ENCODE data around the gene CCDC91. TPM values are rescaled to one million over a fixed set of nuclear protein-coding genes. Genes with fewer than 3 reads are reported as not detected.

Gene CCDC91
- total and polyA plus RNA-seq, 2 donors from 2014 or later: 17.5 to 35.7 TPM

- FAIRE-seq (no peak), DNase-seq (no peak)
- H3K9me3 ChIP-seq (ENCODE audit: control insufficient read depth in 2 of 3, insufficient read depth in 1 of 3, low read length in 3 of 3): no peaks in the 10 kb centered on the region
- no peak overlapping the region for H3K4me3 ChIP-seq (ENCODE audit: low read length in 3 of 3)
- H3K27ac ChIP-seq (ENCODE audit: low read depth in 2 of 2, low read length in 2 of 2): no peak overlapping the region
- no peaks in the 10 kb centered on the region for H3K36me3 ChIP-seq (ENCODE audit: control insufficient read depth in 2 of 3, insufficient read depth in 3 of 3, low read length in 3 of 3)
- no peak overlapping the region for H3K9ac ChIP-seq (ENCODE audit: low read length in 3 of 3)
- no peak for TF ChIP-seq CTCF (IDR thresholded peaks at IDR 0.05; ENCODE audit: borderline replicate concordance, extremely low read depth, insufficient read depth)
- intact Hi-C loops (cut with DNase I): no loop called here
- no peaks in the 10 kb centered on the region for H3K4me1 ChIP-seq (ENCODE audit: control insufficient read depth in 2 of 3, insufficient read depth in 2 of 3, low read depth in 1 of 3, low read length in 3 of 3)
- H3K27me3 ChIP-seq (ENCODE audit: control insufficient read depth, insufficient read depth, low read length): no peaks in the 10 kb centered on the region
These were observed 385.4 kb downstream of the CCDC91 start for GRCh38 chr12:28575593-28576205.

GRCh38 chr12:28578361-28578760 is 388.1 kb downstream of the CCDC91 start:
- TF ChIP-seq CTCF (IDR thresholded peaks at IDR 0.05; ENCODE audit: borderline replicate concordance, extremely low read depth, insufficient read depth): no peak
- intact Hi-C loops (cut with DNase I): no loop called here

GRCh38 chr12:28578833-28579252 is 388.6 kb downstream of the CCDC91 start:
- no peak overlapping the region for H3K9ac ChIP-seq (ENCODE audit: low read length in 3 of 3)
- no peak for FAIRE-seq
- H3K36me3 ChIP-seq (ENCODE audit: control insufficient read depth in 2 of 3, insufficient read depth in 3 of 3, low read length in 3 of 3): no peaks in the 10 kb centered on the region
- no peaks in the 10 kb centered on the region for H3K9me3 ChIP-seq (ENCODE audit: control insufficient read depth in 2 of 3, insufficient read depth in 1 of 3, low read length in 3 of 3)
- H3K27me3 ChIP-seq (ENCODE audit: control insufficient read depth, insufficient read depth, low read length): no peaks in the 10 kb centered on the region
- DNase-seq: no peak
- H3K4me3 ChIP-seq (ENCODE audit: low read length in 3 of 3): no peak overlapping the region
- H3K27ac ChIP-seq (ENCODE audit: low read depth in 2 of 2, low read length in 2 of 2): no peak overlapping the region
- TF ChIP-seq CTCF (IDR thresholded peaks at IDR 0.05; ENCODE audit: borderline replicate concordance, extremely low read depth, insufficient read depth): no peak
- no peaks in the 10 kb centered on the region for H3K4me1 ChIP-seq (ENCODE audit: control insufficient read depth in 2 of 3, insufficient read depth in 2 of 3, low read depth in 1 of 3, low read length in 3 of 3)
- intact Hi-C loops (cut with DNase I): no loop called here

More at GRCh38 chr12:28578361-28578760, 388.1 kb downstream of the CCDC91 start:
- no peaks in the 10 kb centered on the region for H3K4me1 ChIP-seq (ENCODE audit: control insufficient read depth in 2 of 3, insufficient read depth in 2 of 3, low read depth in 1 of 3, low read length in 3 of 3)
- H3K4me3 ChIP-seq (ENCODE audit: low read length in 3 of 3): no peak overlapping the region
- H3K27ac ChIP-seq (ENCODE audit: low read depth in 2 of 2, low read length in 2 of 2): no peak overlapping the region
- no peaks in the 10 kb centered on the region for H3K36me3 ChIP-seq (ENCODE audit: control insufficient read depth in 2 of 3, insufficient read depth in 3 of 3, low read length in 3 of 3)
- no peak for FAIRE-seq
- no peaks in the 10 kb centered on the region for H3K27me3 ChIP-seq (ENCODE audit: control insufficient read depth, insufficient read depth, low read length)
- no peaks in the 10 kb centered on the region for H3K9me3 ChIP-seq (ENCODE audit: control insufficient read depth in 2 of 3, insufficient read depth in 1 of 3, low read length in 3 of 3)
- H3K9ac ChIP-seq (ENCODE audit: low read length in 3 of 3): no peak overlapping the region
- DNase-seq: no peak

Data from kidney (tissue), 14 donors.